HG03432 (cell line): Measurements from ENCODE around the gene MAD1L1.
A peak's percentile ranks its signal among the peaks of the same experiment; 100 is the strongest.

ENCODE experiments used
- ATAC-seq: cut with Tn5 transposase; IDR thresholded peaks from one replicate; pipeline ENCODE4 v1.9.1; 2021; ENCODE audit warnings: mild to moderate bottlenecking, moderate library complexity; ENCODE audit not compliant: unreplicated experiment

MAD1L1 gene

DNA sequence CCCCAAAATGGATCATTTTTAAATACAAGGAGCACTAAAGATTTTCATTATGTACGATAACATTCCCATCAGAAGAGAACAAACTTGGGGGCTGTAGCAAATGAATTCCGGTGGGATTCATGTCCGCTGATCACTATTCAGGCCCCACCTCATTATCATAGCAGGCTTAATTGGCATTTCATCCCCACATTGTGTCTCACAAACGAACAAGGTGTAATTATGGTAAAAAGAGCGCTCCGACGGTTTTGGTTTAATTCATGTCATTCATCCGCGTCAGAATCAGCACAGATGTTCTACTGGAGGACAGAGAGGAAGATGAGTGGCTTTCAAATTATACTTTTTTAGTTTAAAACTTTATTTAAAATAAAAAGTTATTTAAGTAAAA is 124.7 kb downstream of the MAD1L1 start:
- no peak for ATAC-seq

DNA sequence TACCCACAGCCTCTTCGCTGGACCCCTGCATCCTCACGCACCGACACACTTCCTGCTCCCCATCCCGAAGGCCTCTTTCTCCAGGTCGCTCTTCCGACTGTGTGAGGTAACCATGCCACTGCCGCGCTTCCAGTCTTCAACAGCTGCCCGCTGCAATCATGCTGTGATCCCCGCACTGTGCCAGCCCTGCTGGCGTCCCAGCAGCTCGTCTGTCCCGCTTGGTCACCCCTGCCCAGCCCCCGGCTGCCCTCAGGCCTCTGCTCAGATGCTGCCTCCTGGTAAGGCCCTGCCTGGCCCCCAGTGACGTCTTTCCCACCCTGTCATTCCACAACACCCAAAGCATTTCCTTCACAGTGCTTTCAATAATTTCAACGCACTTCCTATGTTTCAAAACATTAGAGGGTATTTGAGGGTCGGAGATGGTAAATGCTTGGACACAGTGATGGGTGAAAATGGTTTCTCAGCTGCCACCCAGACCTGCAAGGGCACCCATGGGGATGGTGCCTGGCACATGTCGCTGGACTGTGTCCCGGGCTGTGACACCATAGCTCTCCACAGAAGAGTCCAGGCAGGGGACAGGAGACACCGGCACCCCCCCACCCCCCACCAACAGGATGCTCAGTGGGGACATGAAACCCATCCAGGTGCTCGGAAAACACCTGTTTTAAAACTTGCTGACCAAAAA is 125.2 kb downstream of the MAD1L1 start:
- ATAC-seq: no peak

DNA sequence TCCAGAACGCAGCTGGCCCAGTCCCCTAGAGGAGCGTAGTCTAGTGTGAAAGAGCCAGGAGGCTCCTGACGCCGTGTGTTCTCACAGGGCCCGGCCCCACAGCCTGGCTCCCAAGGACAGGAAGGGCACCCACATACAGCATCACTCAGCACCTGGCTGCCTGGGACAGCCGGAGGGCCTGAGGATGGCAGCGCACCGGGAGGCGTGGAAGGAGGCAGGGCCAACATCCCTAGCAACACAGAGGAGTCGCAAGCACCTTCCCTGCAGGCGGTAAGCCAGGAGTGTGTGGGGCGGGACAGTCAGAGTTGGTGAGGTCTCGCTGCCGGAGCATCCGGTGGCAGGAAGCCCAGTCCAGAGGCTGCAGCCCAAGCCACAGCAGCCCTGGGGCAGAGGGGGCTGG is 125.8 kb downstream of the MAD1L1 start:
- no peak for ATAC-seq

DNA sequence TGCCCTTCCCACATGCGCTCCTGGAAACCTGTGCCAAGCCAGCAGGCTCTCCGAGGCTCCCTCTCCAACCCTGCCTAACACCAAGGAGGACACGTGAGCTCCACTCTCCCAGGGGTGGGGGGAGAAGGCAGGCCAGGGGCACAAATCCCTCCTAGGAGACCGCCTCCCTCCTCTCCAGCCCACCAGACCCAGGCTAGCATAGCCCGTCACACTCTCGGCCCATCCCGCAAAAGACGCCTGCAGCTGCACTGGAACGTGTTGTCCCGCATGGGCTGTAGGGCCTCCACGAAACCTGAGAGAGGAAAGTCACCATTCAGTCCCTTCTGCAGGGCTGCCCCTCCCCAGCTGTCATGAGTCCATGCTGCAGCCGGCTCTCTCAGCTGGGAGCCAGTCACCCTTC is 126.3 kb downstream of the MAD1L1 start:
- ATAC-seq: no peak

DNA sequence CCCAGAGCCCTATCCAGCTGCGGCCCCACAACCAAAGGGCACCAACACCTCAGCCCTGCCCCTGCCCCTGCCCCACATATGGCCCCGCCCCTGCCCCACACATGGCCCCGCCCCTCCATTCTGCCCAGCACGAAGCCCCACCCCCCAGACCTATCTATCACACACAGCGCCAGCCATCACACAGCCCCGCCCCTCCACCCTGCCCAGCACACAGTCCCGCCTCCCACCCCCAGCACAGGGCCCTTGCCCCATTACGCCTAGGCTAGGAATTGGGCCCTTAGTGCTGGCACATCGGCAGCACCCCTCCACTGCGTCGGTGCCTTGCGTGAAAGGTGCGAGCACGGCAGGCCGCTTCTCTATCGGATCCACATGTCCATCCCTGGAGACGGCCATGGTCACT is 126.8 kb downstream of the MAD1L1 start:
- no peak for ATAC-seq

DNA sequence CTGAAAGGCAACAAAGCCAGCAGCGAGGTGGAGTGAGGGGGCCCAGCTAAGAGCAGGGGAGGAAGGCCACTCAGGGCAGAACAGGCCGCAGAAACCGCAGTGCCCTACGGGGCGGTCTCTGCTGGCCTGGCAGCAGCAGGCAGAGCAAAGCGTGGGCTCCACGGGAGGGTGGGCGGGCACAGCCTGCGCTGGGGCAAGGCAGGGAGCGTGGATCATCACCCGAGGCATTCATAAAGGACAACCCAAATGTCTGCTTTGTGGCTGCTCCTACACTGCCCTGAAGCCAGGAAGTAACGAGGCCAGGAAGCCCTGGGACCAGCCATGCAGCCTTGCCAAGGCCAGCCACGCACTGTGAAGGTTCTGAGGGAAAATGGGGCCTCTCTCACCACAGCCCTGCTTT is 127.5 kb downstream of the MAD1L1 start:
- no peak for ATAC-seq

DNA sequence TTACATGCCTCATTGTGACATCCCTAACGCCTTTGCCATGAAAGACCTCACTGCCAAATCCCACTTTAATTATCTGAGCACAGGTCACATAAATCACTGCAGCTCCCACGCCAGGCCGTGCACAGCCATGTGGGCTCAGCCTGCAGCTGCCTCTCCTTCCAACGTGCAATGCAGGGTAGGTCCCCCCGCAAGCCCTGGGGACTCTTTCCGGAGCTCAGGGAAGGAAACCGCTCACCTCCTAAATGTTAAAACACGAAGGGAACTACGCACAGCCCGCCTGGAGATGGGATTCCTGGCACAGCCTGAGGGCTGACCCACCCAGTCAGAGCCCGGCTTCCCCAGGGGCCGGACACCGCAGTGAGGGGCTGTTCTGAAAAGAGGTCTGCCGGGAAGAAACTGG is 128.0 kb downstream of the MAD1L1 start:
- no peak for ATAC-seq

DNA sequence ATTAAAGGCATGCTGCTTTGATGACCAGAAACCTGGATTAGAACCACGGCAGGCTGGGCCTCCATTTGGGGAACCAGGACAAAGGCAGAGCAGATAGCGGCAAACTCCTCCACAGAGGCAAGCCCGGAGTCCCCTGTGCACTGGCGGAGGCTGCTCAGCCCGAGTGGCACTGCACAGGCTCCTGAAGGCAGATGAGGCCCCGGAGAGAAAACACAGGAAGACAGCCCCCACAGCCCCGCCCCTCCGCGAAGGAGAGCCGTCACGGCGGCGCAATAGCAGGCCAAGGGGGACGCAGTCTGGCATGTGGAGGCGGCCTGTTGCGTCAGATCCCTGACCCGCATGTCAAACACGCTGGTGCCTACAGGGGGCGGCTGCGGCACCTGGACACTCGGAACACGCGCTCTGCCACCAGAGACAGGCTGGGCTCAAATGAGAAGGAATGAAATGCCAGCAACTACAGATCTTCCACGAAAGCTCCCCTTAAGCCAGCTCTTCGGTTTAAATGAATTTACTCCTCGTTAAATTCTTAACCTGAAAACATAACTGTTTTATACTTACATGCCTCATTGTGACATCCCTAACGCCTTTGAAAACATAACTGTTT is 128.5 kb downstream of the MAD1L1 start:
- ATAC-seq: no peak

DNA sequence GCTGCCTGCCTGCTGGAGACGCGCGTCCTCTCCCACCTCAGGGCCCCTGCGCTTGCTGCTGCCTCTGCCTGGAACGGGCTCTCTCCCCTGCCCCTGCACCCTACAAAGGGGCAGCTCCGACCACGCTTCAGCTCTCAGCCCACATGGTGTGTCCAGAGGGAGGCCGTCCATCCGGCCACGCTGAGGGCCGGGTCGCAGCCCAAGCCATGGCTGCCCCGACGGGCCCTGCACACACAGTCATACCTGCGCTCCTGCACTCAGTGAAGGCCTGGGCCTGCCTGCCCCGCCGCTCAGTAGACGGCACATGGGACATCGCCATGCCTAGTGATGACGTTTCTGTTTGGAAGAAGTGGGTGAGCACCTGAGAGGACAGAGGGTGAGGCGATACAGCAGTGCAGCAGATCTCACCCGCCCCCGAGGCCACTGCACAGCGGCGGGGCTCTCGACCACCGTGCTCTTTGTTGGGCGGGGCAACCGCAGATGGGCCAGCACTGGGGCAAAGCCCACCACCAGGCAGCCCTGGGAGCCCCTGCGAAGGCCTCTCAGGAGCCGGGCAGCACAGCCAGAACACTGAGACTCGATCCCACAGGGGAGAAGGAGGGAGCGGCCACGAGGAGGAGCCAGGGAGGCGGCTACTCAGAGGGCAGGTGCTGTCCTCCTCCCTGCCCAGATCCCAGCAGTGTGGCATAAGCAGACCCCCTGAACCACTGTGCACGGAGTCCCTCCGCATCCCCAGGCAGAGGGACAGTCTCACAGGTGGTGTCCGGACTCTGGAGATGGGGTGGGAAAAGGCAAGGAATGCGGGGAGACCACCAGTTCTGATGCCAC is 129.5 kb downstream of the MAD1L1 start:
- ATAC-seq: no peak

DNA sequence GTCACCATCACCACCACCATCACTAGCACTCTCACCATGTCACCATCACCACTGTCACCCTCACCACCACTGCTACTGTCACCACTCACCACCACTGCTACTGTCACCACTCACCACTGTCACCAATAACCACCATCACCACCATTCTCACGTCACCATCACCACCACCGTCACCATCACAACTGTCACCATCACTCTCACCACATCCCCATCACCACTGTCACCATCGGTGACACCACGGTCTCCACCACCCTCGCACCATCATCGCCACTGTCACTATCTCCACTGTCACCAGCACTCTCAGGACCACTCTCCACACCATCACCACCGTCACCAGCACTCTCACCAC is 130.4 kb downstream of the MAD1L1 start:
- ATAC-seq: no peak

DNA sequence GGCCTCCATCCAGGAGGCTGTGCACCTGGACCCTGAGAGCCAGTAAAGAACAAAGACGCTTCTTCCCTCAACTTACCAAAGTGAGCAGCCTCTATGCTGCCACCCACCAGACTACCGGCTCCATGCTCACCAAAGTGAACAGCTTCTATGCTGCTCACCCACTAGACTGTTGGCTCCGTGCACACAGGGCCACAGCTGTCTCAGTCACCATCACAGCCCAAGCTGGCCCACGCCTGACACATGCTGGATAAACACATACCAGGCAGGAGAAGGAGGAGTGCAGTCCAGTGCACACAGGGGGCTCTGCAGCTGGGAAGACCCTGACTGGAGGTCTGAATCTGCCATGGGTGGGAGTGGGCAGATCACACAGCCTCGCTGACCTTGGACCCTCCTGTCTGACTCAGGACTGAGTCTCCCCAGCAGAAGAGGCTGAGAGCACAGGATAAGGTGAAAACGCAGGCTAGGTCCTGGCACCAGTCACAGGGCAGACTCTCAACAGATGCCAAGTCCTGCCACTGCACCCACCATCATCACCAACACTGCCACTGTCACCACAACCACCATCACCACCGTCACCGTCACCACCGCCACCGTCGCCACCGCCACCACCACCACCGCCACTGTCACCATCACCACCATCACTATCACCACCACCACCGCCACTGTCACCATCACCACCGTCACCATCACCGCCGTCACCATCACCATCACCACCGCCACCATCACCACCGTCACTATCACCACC is 130.9 kb downstream of the MAD1L1 start:
- ATAC-seq: no peak

DNA sequence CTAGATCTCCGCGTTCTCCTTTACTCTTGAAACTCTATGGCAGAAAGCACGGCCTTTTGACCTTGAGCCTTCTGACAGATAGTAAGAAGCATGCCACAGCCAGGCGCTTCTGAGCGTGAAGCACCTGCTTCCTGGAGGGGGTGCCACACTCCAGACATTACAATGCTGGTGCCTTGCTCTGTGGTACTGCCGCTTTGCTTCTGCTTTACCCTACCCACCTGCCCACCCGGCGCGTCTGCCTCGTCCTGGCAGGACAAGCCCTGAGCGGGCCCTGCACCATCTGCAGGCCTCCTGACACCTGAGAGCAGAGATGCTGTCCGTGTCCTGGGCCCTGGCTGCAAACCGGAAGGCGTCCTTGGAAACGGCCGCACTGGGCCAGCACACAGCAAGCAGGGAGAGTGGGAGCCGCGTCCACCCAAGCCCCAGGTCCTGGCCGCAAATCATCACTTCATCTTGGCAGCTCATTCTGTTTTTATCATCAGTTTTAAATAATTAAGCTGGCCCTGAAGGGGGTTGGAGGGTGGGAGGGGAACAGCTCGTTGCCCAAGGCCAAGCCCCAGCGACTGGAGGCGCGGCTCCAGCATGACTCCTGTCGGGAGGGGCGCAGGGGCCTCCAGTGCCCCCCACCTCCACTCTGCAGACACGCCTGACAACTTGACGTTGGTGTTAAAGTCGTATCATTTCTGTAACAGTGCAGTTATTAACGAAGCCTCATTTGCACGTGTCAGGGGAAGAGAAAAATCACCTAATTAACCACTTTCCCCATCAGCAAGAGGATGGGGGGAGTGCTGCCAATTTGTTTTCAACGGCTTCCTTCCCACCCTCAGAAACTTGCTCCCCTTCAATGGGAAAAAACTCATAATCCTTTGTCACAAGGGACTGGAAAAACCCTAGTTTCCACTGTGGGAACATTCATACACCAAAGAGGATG is 132.2 kb downstream of the MAD1L1 start:
- peak; percentile 63 for ATAC-seq

DNA sequence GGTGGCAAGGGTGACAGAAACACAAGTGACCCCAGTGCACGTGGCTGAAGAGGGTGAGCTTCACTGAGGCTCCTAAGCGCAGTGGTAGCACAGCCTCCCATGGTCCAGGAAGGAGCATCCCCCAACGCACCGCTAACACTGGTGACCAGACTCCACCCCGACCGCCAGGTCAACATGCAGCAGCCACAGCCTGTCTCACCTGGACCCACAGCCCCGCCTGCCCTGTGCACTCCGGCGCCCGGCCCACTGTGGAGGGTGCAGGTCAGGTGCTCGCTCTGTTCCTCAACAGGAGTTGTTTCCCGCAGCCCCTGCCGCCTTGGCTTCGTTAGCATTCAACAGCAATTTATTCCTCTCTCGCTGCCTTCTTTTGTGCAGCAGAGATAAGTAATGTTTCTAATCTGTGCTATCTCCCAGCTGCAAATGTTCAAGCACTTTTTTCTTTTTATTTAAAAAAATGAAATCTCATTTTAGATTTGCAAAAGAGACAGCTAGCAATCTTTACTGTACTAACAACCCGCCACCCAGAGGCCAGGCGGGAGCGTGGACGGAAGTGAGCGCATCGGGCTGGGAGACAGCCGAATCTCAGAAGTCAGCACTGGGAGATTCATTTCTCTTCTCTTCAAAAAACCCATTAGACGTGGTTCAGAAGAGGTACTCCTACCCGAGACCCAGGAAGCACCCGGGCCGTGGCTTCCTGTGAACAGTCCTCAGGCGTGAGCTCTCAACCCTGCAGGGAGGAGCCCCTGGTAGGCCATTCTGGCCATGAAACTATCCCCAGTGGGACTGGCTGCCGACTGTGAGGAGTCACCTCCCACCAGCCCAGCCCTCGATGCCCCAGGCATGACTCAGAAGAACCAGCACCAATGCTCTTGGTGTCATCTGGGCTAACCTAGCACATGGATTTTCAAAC is 133.4 kb downstream of the MAD1L1 start:
- no peak for ATAC-seq

DNA sequence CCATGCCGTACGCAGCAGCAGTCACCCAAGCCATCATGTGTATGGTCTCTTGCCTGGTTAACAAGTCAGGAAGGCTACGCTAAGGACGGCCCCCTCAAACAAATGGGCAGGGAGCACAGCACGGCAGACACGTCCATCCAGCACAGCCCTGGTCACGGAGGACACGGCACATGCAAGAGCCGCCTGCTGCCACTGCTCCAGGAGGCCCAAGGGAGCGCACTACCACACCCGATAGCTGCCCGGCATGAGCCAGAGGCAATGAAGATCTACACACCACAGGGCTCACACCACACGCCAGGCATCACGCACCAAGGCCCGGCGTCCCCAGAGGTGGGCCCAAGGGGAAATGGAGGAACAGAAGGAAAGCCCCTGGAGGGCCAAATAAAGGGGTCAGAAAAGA is 134.2 kb downstream of the MAD1L1 start:
- no peak for ATAC-seq

DNA sequence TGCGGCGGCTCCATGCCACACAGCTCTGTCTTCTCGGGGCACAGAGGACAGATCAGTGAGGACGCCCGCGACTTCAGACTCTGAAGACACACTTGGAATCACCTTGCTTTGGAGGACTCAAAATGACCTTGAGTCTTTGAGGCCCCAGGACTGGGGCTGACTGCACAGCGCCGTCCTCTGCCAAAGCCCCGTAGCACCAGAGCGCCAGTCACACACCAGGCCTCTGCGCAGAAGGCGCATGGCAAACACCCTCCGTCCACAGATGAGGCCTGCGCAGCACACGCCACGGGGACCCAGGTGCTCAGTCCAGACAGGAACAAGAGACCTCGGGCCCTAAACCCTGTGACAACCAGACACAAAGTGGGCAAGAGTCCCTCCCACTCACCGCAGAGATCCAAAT is 134.7 kb downstream of the MAD1L1 start:
- no peak for ATAC-seq

DNA sequence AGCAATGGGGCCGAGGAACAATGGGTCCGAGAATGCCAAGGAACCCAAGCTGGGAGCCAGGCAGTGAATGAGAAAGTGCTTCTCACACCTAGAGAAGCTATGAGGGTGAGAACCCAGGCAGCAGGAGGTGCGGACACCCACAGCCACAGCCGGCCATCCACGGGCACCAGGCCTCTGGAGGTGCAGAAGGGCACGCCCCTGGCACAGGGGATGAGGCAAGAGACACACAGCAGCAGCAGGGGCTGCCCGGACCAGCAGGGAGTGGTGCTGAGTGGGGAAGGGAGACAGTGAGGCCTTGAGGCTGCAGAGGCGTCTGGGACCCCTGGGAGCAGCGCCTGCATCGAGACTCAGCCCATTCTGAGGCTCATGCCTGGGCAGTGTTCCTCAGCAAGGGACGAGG is 135.3 kb downstream of the MAD1L1 start:
- no peak for ATAC-seq

DNA sequence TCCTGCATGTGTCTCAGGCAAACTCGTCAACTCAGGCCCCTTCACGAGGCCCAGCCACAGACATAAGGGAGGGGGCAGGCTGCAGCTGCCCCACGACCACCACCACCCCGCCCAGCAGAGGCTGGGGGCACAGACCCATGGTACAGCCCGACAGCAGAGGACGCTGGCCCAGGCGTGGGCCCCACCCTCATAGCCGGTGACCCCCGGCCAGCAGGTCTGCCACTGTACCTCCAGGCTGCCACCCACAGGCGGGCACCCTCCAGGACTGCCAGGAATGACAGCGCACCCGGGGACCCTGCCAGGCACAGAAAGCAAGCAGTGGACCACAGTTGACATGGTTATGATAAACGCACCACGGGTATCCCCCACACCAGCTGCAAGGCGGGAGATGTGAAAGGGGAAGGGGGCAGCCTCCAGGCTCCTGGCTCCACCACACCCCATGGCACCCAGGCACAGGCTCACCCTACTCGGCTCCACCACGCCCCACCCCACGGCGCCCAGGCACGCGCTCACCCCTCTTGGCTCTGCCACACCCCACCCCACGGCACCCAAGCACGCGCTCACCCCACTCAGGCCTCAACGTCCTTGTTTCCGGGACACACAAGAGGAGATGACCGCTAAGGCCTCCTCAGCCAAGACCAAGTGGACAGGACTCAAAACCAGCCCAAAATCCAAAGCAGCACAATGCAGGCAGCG is 135.9 kb downstream of the MAD1L1 start:
- ATAC-seq: no peak

DNA sequence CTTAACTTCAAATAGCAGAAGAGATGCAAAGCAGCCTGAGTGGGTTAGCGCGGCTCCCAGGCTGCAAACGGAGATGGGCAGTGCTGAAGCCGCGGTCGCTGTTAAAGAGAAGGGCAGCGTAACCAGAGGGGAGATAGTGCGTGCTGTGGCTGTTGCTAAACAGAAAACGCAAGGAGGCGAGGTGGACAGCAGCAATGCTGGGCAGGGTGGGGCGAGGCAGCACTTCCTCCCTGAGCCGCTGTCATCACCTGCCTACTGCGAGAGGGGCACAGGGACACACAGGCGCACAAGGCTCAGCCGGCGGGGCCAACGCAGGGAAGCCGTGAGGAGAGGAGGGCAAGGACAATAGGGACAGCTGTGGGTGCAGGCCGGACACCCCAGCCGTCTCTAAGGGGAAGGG is 137.3 kb downstream of the MAD1L1 start:
- ATAC-seq: no peak
